Lower leg skin (tissue), 4 donors: Measurements from ENCODE around the gene KDM4B. TPM values are rescaled to one million over a fixed set of nuclear protein-coding genes. Genes with fewer than 3 reads are reported as not detected.

Experiments used
- DNase-seq, 2 donors: peaks; one replicate each; pipeline ENCODE4 v3.0.0-alpha.2; 2019; ENCODE audit warnings: low spot score in 2 of 2
- H3K4me3 ChIP-seq: fragments of 200-600 bp; sonication (generic); 2 replicates; pipeline ENCODE4 v1.5.1; 2017; ENCODE audit warnings: mild to moderate bottlenecking, low read depth; ENCODE audit not compliant: poor library complexity, severe bottlenecking
- CTCF ChIP-seq, 3 donors: fragments of 450-650 bp; IDR thresholded peaks; one replicate each; pipeline ENCODE4 v1.5.1; 2016; ENCODE audit warnings: antibody characterized with exemption in 3 of 3, mild to moderate bottlenecking in 3 of 3, moderate library complexity in 2 of 3
- POLR2A ChIP-seq, 2 donors: fragments of 450-650 bp; IDR thresholded peaks; one replicate each; pipeline ENCODE4 v1.6.1; 2016 to 2017; ENCODE audit warnings: antibody characterized with exemption in 2 of 2, mild to moderate bottlenecking in 1 of 2, moderate library complexity in 1 of 2
- WGBS, 2 donors: methylation state at CpG; one replicate each; pipeline ENCODE4 v1.1.5; 2018; 5-methylcytosine and 5-hydroxymethylcytosine counted together
- intact Hi-C: fragments of 100-400 bp; cut with DNase I; formaldehyde crosslinking; loops from one replicate; pipeline ENCODE4 v1.15.0; 2023; ENCODE audit warnings: low total_unique reads
- total RNA-seq, 4 donors: library from RNA; depleted of rRNA; stranded (reverse); fragments of >200 nt; gene quantifications; one replicate each; pipeline ENCODE4 v1.1.0, GENCODE V29; 2016

Gene KDM4B
- total RNA-seq, 4 donors from 2014 or later: 40.1 to 71.4 (median 51.3) TPM

GRCh38 chr19:5138606-5139582 is 170.0 kb downstream of the KDM4B start:
- intact Hi-C loops: no loop called here
- peak in 1 of 2 donors; percentile 45 for DNase-seq
- H3K4me3 ChIP-seq: no peak overlapping the region
- 70 to 77% methylated on average over 30 of the region's 30 CpGs for WGBS, 2 donors
- no peak for TF ChIP-seq POLR2A (IDR thresholded peaks at IDR 0.05)

- no peak overlapping the region for H3K4me3 ChIP-seq
- intact Hi-C loops: no loop called here
- no peak for TF ChIP-seq POLR2A (IDR thresholded peaks at IDR 0.05)
- no peak for TF ChIP-seq CTCF (IDR thresholded peaks at IDR 0.05)
- DNase-seq: no peak
- 85 to 87% methylated on average over 19 to 21 of the region's 21 CpGs for WGBS, 2 donors
Measured at GRCh38 chr19:5139583-5140325, 170.8 kb downstream of the KDM4B start.

- TF ChIP-seq CTCF (IDR thresholded peaks at IDR 0.05) (no peak), POLR2A (IDR thresholded peaks at IDR 0.05) (no peak)
- intact Hi-C loops: no loop called here
- no peak for DNase-seq
- no peak overlapping the region for H3K4me3 ChIP-seq
- WGBS, 2 donors: 87 to 90% methylated on average over 27 to 36 of the region's 37 CpGs
Measured at GRCh38 chr19:5141129-5141849, 172.4 kb downstream of the KDM4B start.

- WGBS, 2 donors: 85 to 87% methylated on average over 28 to 33 of the region's 36 CpGs
- H3K4me3 ChIP-seq: no peak overlapping the region
- no peak for DNase-seq
- TF ChIP-seq POLR2A (IDR thresholded peaks at IDR 0.05): no peak
- TF ChIP-seq CTCF (IDR thresholded peaks at IDR 0.05): no peak
- intact Hi-C loops: no loop called here
Measured at GRCh38 chr19:5141850-5142724, 173.2 kb downstream of the KDM4B start.

- no peak for TF ChIP-seq POLR2A (IDR thresholded peaks at IDR 0.05)
- TF ChIP-seq CTCF (IDR thresholded peaks at IDR 0.05): no peak
- intact Hi-C loops: no loop called here
- DNase-seq: no peak
- WGBS, 2 donors: 81 to 90% methylated on average over 22 of the region's 22 CpGs
- H3K4me3 ChIP-seq: no peak overlapping the region
Measured at GRCh38 chr19:5142725-5143097, 173.8 kb downstream of the KDM4B start.
